GM20000 (cell line): ENCODE data around the gene ENPP1.

Experiments used
- DNase-seq: peaks from one replicate; pipeline ENCODE4 v3.0.0; 2012; ENCODE audit warnings: low spot score
- CTCF ChIP-seq: IDR thresholded peaks from 2 replicates; pipeline ENCODE4 v1.5.1; 2012; ENCODE audit warnings: mild to moderate bottlenecking, control low read depth; ENCODE audit errors: extremely low read depth, missing control alignments

Gene ENPP1

GRCh38 chr6:131802347-131802746 is 5.5 kb upstream of the ENPP1 start:
- TF ChIP-seq CTCF: no peak

GRCh38 chr6:131803007-131803769 is 4.6 kb upstream of the ENPP1 start:
- TF ChIP-seq CTCF: no peak

More at GRCh38 chr6:131802347-131802746, 5.5 kb upstream of the ENPP1 start:
- DNase-seq: no peak

GRCh38 chr6:131804131-131804530 is 3.7 kb upstream of the ENPP1 start:
- no peak for DNase-seq
- TF ChIP-seq CTCF: no peak

More at GRCh38 chr6:131803007-131803769, 4.6 kb upstream of the ENPP1 start:
- DNase-seq: no peak

- DNase-seq: no peak
- no peak for TF ChIP-seq CTCF
Observed at GRCh38 chr6:131807321-131807643, 538 bp upstream of the ENPP1 start.

GRCh38 chr6:131808460-131809269 is 845 bp downstream of the ENPP1 start:
- no peak for DNase-seq
- TF ChIP-seq CTCF: no peak

- no peak for TF ChIP-seq CTCF
- DNase-seq: no peak
Observed at GRCh38 chr6:131811500-131811899, 3.7 kb downstream of the ENPP1 start.

GRCh38 chr6:131813991-131814390 is 6.2 kb downstream of the ENPP1 start:
- TF ChIP-seq CTCF: no peak
- DNase-seq: no peak
